H1 (cell line): Measurements from ENCODE around the gene R3HDM1. TPM values are rescaled to one million over a fixed set of nuclear protein-coding genes. Genes with fewer than 3 reads are reported as not detected.

Experiments
- CTCF ChIA-PET: fragments of 300-600 bp; sonication (Branson Sonifier 250); formaldehyde crosslinking; loops from one replicate; lab custom pipeline; 2021; ENCODE audit not compliant: partially characterized antibody; lab: Charles Lee
- POLR2A ChIA-PET: fragments of 300-600 bp; sonication (Branson Sonifier 250); formaldehyde crosslinking; loops from one replicate; lab custom pipeline; 2021; ENCODE audit warnings: inconsistent platforms; ENCODE audit not compliant: partially characterized antibody; lab: Charles Lee
- DNase-seq, 2 experiments: peaks; one replicate each; pipeline versions ENCODE4 v3.0.0 to v3.0.0-alpha.2; 2010 to 2022; ENCODE audit warnings: low spot score in 2 of 2, low read depth in 1 of 2, mixed read lengths in 1 of 2
- FAIRE-seq: peaks from 2 replicates; lab custom pipeline; 2011; peaks lifted over from hg19 to GRCh38; lab: Jason Lieb, UNC
- H2AFZ ChIP-seq: 2 replicates; pipeline ENCODE4 v1.8.1; 2012; ENCODE audit warnings: low read length, inconsistent platforms
- H2AK5ac ChIP-seq: 2 replicates; pipeline ENCODE4 v1.6.1; 2013; ENCODE audit warnings: low read depth, low read length
- H2BK120ac ChIP-seq: replicated peaks from 2 replicates; pipeline ENCODE3; 2013; ENCODE audit warnings: low read depth, low read length, inconsistent platforms
- H2BK12ac ChIP-seq: 2 replicates; pipeline ENCODE4 v1.6.1; 2013; ENCODE audit warnings: low read depth, low read length
- H2BK15ac ChIP-seq: 2 replicates; pipeline ENCODE4 v1.6.1; 2013; ENCODE audit warnings: low read length
- H2BK20ac ChIP-seq: 2 replicates; pipeline ENCODE4 v1.6.1; 2013; ENCODE audit warnings: low read length
- H2BK5ac ChIP-seq: 2 replicates; pipeline ENCODE4 v1.6.1; 2013; ENCODE audit warnings: low read depth, low read length
- H3K14ac ChIP-seq: 2 replicates; pipeline ENCODE4 v1.6.1; 2013; ENCODE audit warnings: inconsistent platforms; ENCODE audit not compliant: insufficient read length
- H3K18ac ChIP-seq: 2 replicates; pipeline ENCODE4 v1.6.1; 2013; ENCODE audit warnings: low read length; ENCODE audit errors: extremely low read depth
- H3K23ac ChIP-seq: 2 replicates; pipeline ENCODE4 v1.6.1; 2013; ENCODE audit warnings: inconsistent platforms; ENCODE audit not compliant: insufficient read length
- H3K23me2 ChIP-seq: 2 replicates; pipeline ENCODE4 v1.6.1; 2013; ENCODE audit warnings: low read depth, low read length
- H3K27ac ChIP-seq: 2 replicates; pipeline ENCODE4 v1.6.1; 2011; ENCODE audit warnings: low read depth, low read length, inconsistent platforms
- H3K27me3 ChIP-seq, 4 experiments: replicated peaks in 1 of 4; 1 replicate in 1 of 4; 2 replicates in 3 of 4; pipeline versions ENCODE4 v1.6.1 to v1.8.1; 2011 to 2013; ENCODE audit warnings: low read length in 3 of 4, mild to moderate bottlenecking in 3 of 4, inconsistent platforms in 2 of 4, mixed read lengths in 2 of 4, moderate library complexity in 1 of 4; ENCODE audit not compliant: control insufficient read depth in 3 of 4, insufficient read depth in 3 of 4; ENCODE audit errors: extremely low read depth in 1 of 4
- H3K36me3 ChIP-seq, 4 experiments: 2 replicates each; pipeline versions ENCODE4 v1.6.1 to v1.8.1; 2011 to 2013; ENCODE audit warnings: mild to moderate bottlenecking in 4 of 4, low read length in 3 of 4, moderate library complexity in 2 of 4, control low read depth in 1 of 4, inconsistent platforms in 1 of 4; ENCODE audit not compliant: insufficient read depth in 4 of 4, control insufficient read depth in 2 of 4
- H3K4ac ChIP-seq: replicated peaks from 2 replicates; pipeline ENCODE3; 2013; ENCODE audit warnings: low read length, low read depth, mixed read lengths, inconsistent platforms; ENCODE audit not compliant: insufficient read length
- H3K4me1 ChIP-seq, 4 experiments: replicated peaks in 1 of 4; 1 replicate in 1 of 4; 2 replicates in 3 of 4; pipeline versions ENCODE4 v1.6.1 to v1.8.1; 2011 to 2013; ENCODE audit warnings: low read length in 3 of 4, inconsistent platforms in 2 of 4, mixed read lengths in 1 of 4; ENCODE audit not compliant: insufficient read depth in 4 of 4, control insufficient read depth in 3 of 4
- H3K4me2 ChIP-seq, 2 experiments: 2 replicates each; pipeline versions ENCODE4 v1.6.1 to v1.8.1; 2011 to 2013; ENCODE audit warnings: low read depth in 2 of 2, low read length in 2 of 2, control low read depth in 1 of 2, inconsistent platforms in 1 of 2, mild to moderate bottlenecking in 1 of 2; ENCODE audit not compliant: insufficient read depth in 1 of 2
- H3K4me3 ChIP-seq, 4 experiments: fragments of 200-600, 300-600 bp in 1 of 4; sonication (generic), shearing (Covaris generic), sonication (Bioruptor Twin) in 1 of 4; 2 replicates each; pipeline versions ENCODE4 v1.5.1 to v1.8.1; 2011 to 2016; ENCODE audit warnings: low read length in 4 of 4, low read depth in 3 of 4, control low read depth in 2 of 4, inconsistent platforms in 2 of 4, mild to moderate bottlenecking in 2 of 4, mixed read lengths in 1 of 4, moderate library complexity in 1 of 4; ENCODE audit not compliant: insufficient read depth in 2 of 4; ENCODE audit errors: extremely low read depth in 1 of 4
- H3K56ac ChIP-seq: replicated peaks from 2 replicates; pipeline ENCODE3; 2013; ENCODE audit warnings: low read depth, mild to moderate bottlenecking, mixed read lengths, low read length, inconsistent platforms; ENCODE audit not compliant: insufficient read length
- H3K79me1 ChIP-seq: 2 replicates; pipeline ENCODE4 v1.6.1; 2013; ENCODE audit warnings: low read depth, low read length, control low read depth
- H3K79me2 ChIP-seq, 2 experiments: 2 replicates each; pipeline versions ENCODE4 v1.6.1 to v1.8.1; 2012 to 2013; ENCODE audit warnings: low read length in 2 of 2, mild to moderate bottlenecking in 2 of 2, inconsistent platforms in 1 of 2; ENCODE audit not compliant: insufficient read depth in 2 of 2, control insufficient read depth in 1 of 2
- H3K9ac ChIP-seq, 4 experiments: replicated peaks in 1 of 4; 1 replicate in 1 of 4; 2 replicates in 3 of 4; pipeline versions ENCODE4 v1.6.1 to v1.8.1; 2011 to 2013; ENCODE audit warnings: low read depth in 3 of 4, low read length in 3 of 4, control low read depth in 2 of 4, mild to moderate bottlenecking in 2 of 4, moderate library complexity in 2 of 4, inconsistent platforms in 1 of 4; ENCODE audit errors: extremely low read depth in 1 of 4
- H3K9me3 ChIP-seq, 2 experiments: 2 replicates each; pipeline versions ENCODE4 v1.6.1 to v1.8.1; 2012 to 2013; ENCODE audit warnings: mild to moderate bottlenecking in 2 of 2, moderate library complexity in 2 of 2, control low read depth in 1 of 2, inconsistent platforms in 1 of 2, low read depth in 1 of 2, low read length in 1 of 2, mixed read lengths in 1 of 2; ENCODE audit not compliant: insufficient read depth in 2 of 2
- H4K20me1 ChIP-seq, 2 experiments: replicated peaks in 1 of 2; 2 replicates each; pipeline versions ENCODE3 to v1.8.1; 2011 to 2013; ENCODE audit warnings: inconsistent platforms in 2 of 2, low read length in 2 of 2, mild to moderate bottlenecking in 1 of 2; ENCODE audit not compliant: insufficient read depth in 2 of 2, control insufficient read depth in 1 of 2
- H4K5ac ChIP-seq: 2 replicates; pipeline ENCODE4 v1.6.1; 2013; ENCODE audit warnings: low read length, low read depth, mixed read lengths, inconsistent platforms; ENCODE audit not compliant: insufficient read length
- H4K8ac ChIP-seq: 2 replicates; pipeline ENCODE4 v1.8.0; 2013; ENCODE audit warnings: mild to moderate bottlenecking, moderate library complexity, low read length, inconsistent platforms; ENCODE audit not compliant: insufficient read depth; ENCODE audit errors: extremely low read depth
- H4K91ac ChIP-seq: replicated peaks from 2 replicates; pipeline ENCODE3; 2013; ENCODE audit warnings: low read length, mixed read lengths, inconsistent platforms; ENCODE audit not compliant: insufficient read length
- USF2 ChIP-seq: IDR thresholded peaks from 2 replicates; pipeline ENCODE4 v1.6.1; 2011; ENCODE audit warnings: low read length, improper control_type of control experiment
- WGBS, 2 experiments: shearing (Covaris generic) in 1 of 2; methylation state at CpG; one replicate each; pipeline versions ENCODE4 v1.1.6 to v1.1.7; 2013 to 2015; ENCODE audit warnings: low lambda C conversion rate in 2 of 2, mixed read lengths in 2 of 2, inconsistent platforms in 1 of 2, low coverage in 1 of 2, missing lambda C conversion rate in 1 of 2; ENCODE audit not compliant: insufficient replicate concordance in 2 of 2, insufficient coverage in 1 of 2, insufficient read length in 1 of 2; ENCODE audit errors: extremely low coverage in 1 of 2, missing lambda C conversion rate in 1 of 2; 5-methylcytosine and 5-hydroxymethylcytosine counted together
- polyA plus RNA-seq, 7 experiments: library from polyadenylated mRNA; depleted of rRNA in 3 of 7; stranded (reverse) in 5 of 7; unstranded in 2 of 7; fragments of >200 nt in 5 of 7; fragments of 200-250 nt in 2 of 7; gene quantifications; 1 replicate in 5 of 7; 2 replicates in 1 of 7; 4 replicates in 1 of 7; pipeline versions ENCODE4 v1.2.1 to v1.2.3, GENCODE V29; 2011 to 2013; ENCODE audit warnings: missing spikeins in 2 of 7, mixed read lengths in 2 of 7
- total RNA-seq: library from RNA; stranded (reverse); fragmentation: NEBNext Ultra II Directional; extraction: Animal tissue kit (Norgen Biotek cat#: 25700); gene quantifications from 2 replicates; pipeline ENCODE4 v1.2.1, GENCODE V29; 2021

The R3HDM1 gene
- total and polyA plus RNA-seq, 2 of the 8 experiments (the other 6 are each of a cell fraction or from before 2014, with no cell fraction given): 77.7 to 120 TPM

GRCh38 chr2:135635212-135635835 lies 104.0 kb downstream of the R3HDM1 start:
- no peaks in the 10 kb centered on the region for H3K79me2 ChIP-seq
- no peak overlapping the region for H4K5ac ChIP-seq
- no peak overlapping the region for H2BK15ac ChIP-seq
- H3K9ac ChIP-seq: no peak overlapping the region
- H3K36me3 ChIP-seq: peaks cover 0 to 55% (median 16%) of the 10 kb centered on the region in 4 experiments; a peak in 6 of 8 replicates
- no peaks in the 10 kb centered on the region for H3K79me1 ChIP-seq
- H2BK20ac ChIP-seq: no peak overlapping the region
- H3K56ac ChIP-seq: no peak overlapping the region
- DNase-seq (no peak), FAIRE-seq (no peak)
- H3K4ac ChIP-seq: no peak overlapping the region
- H2BK12ac ChIP-seq: no peak overlapping the region
- H3K4me1 ChIP-seq: no peaks in the 10 kb centered on the region
- H4K8ac ChIP-seq: no peak overlapping the region
- H3K23me2 ChIP-seq: no peaks in the 10 kb centered on the region
- no peaks in the 10 kb centered on the region for H3K9me3 ChIP-seq
- no peaks in the 10 kb centered on the region for H3K27me3 ChIP-seq
- ChIA-PET CTCF (no interaction called here), POLR2A (interaction anchor here (0.6 kb wide), 1 partner anchor 240 kb away, joined by 3 read pairs; no protein-coding TSS in a partner anchor)
- no peak overlapping the region for H3K4me2 ChIP-seq
- H2AK5ac ChIP-seq: no peak overlapping the region
- no peak overlapping the region for H2BK5ac ChIP-seq
- no peak overlapping the region for H3K27ac ChIP-seq
- H3K4me3 ChIP-seq: no peak overlapping the region
- H2AFZ ChIP-seq: no peak overlapping the region
- no peak overlapping the region for H2BK120ac ChIP-seq
- H4K91ac ChIP-seq: no peak overlapping the region
- WGBS, 2 experiments: 85% methylated on average over 6 of the region's 6 CpGs; no CpG with 5 or more reads in 1 of the 2 experiments
- H3K18ac ChIP-seq: no peak overlapping the region
- H4K20me1 ChIP-seq: peaks cover 0 to 2% of the 10 kb centered on the region in 2 experiments
- no peak overlapping the region for H3K23ac ChIP-seq
- H3K14ac ChIP-seq: no peak overlapping the region
- TF ChIP-seq USF2: no peak
